Esophagus (tissue), 2 donors: ENCODE data around the gene RNF125. TPM values are rescaled to one million over a fixed set of nuclear protein-coding genes. Genes with fewer than 3 reads are reported as not detected.

ENCODE experiments used
- H3K27ac ChIP-seq, 2 donors: one replicate each; pipeline ENCODE4 v1.5.1; 2013; ENCODE audit warnings: low read depth in 2 of 2, mild to moderate bottlenecking in 2 of 2, inconsistent platforms in 1 of 2, low read length in 1 of 2, moderate library complexity in 1 of 2
- H3K27me3 ChIP-seq, 2 donors: one replicate each; pipeline ENCODE4 v1.6.1; 2013; ENCODE audit warnings: low read length in 2 of 2, control low read depth in 1 of 2, mild to moderate bottlenecking in 1 of 2; ENCODE audit not compliant: insufficient read depth in 2 of 2, control insufficient read depth in 1 of 2
- H3K36me3 ChIP-seq, 2 donors: one replicate each; pipeline ENCODE4 v1.6.1; 2013; ENCODE audit warnings: low read length in 1 of 2; ENCODE audit not compliant: control insufficient read depth in 2 of 2, insufficient read depth in 2 of 2
- H3K4me1 ChIP-seq, 2 donors: one replicate each; pipeline ENCODE4 v1.6.1; 2013; ENCODE audit warnings: low read length in 1 of 2; ENCODE audit not compliant: control insufficient read depth in 2 of 2, insufficient read depth in 2 of 2
- H3K4me3 ChIP-seq, 2 donors: one replicate each; pipeline ENCODE4 v1.5.1; 2013; ENCODE audit warnings: low read length in 2 of 2, mild to moderate bottlenecking in 2 of 2, low read depth in 1 of 2, moderate library complexity in 1 of 2
- H3K9me3 ChIP-seq, 2 donors: one replicate each; pipeline ENCODE4 v1.6.1; 2013; ENCODE audit warnings: mild to moderate bottlenecking in 2 of 2, low read depth in 1 of 2, low read length in 1 of 2, moderate library complexity in 1 of 2; ENCODE audit not compliant: control insufficient read depth in 2 of 2, insufficient read depth in 1 of 2
- WGBS, 2 donors: extraction: QIAGEN DNeasy Blood & Tissue Kit; methylation state at CpG; one replicate each; pipeline ENCODE4 v1.1.7; 2013; 5-methylcytosine and 5-hydroxymethylcytosine counted together
- polyA plus RNA-seq, 2 donors: library from polyadenylated mRNA; stranded (reverse); fragments of 200-250 nt; gene quantifications; one replicate each; pipeline ENCODE4 v1.2.3, GENCODE V29; 2013
- donor health status: healthy with polysubstance abuse.
- donor health status: Bipolar disorder and iron deficiency.

The RNF125 gene
- 1 to 10 TPM; 1.2 TPM for polyA plus RNA-seq

- Histone ChIP-seq H3K27me3 (no peaks in the 10 kb centered on the region), H3K9me3 (no peaks in the 10 kb centered on the region), H3K27ac (peak within 1 kb of the TSS; percentile 83 to 86), H3K36me3 (no peaks in the 10 kb centered on the region), H3K4me1 (no peaks in the 10 kb centered on the region), H3K4me3 (peak within 1 kb of the TSS; percentile 53 to 66)
- WGBS, 2 donors, result 1% methylated on average over 60 to 66 of the region's 66 CpGs
Observed at GRCh38 chr18:32018331-32019250, at the start of gene RNF125. RNF125 (plus strand) TSS chr18:32018825; CDS start chr18:32018864, 39 bp downstream.

- peaks cover 9 to 12% of the 10 kb centered on the region in 2 donors for H3K9me3 ChIP-seq
- no peak overlapping the region for H3K4me3 ChIP-seq
- WGBS, 2 donors, result 60 to 68% methylated on average over 3 of the region's 3 CpGs
- no peak overlapping the region for H3K27ac ChIP-seq
- no peaks in the 10 kb centered on the region for H3K27me3 ChIP-seq
- no peaks in the 10 kb centered on the region for H3K4me1 ChIP-seq
- H3K36me3 ChIP-seq, result no peaks in the 10 kb centered on the region
Observed at GRCh38 chr18:31970617-31971016, 48.0 kb upstream of the RNF125 start.

GRCh38 chr18:31973929-31974546 lies 44.6 kb upstream of the RNF125 start:
- H3K4me1 ChIP-seq, result no peaks in the 10 kb centered on the region
- H3K4me3 ChIP-seq, result no peak overlapping the region
- H3K9me3 ChIP-seq, result peaks cover 15 to 17% of the 10 kb centered on the region in 2 donors
- 93 to 95% methylated on average over 4 of the region's 4 CpGs for WGBS, 2 donors
- H3K36me3 ChIP-seq, result no peaks in the 10 kb centered on the region
- H3K27me3 ChIP-seq, result no peaks in the 10 kb centered on the region
- H3K27ac ChIP-seq, result no peak overlapping the region

- no peak overlapping the region for H3K27ac ChIP-seq
- H3K9me3 ChIP-seq, result peaks cover 13 to 17% of the 10 kb centered on the region in 2 donors
- no peaks in the 10 kb centered on the region for H3K4me1 ChIP-seq
- H3K27me3 ChIP-seq, result no peaks in the 10 kb centered on the region
- H3K4me3 ChIP-seq, result no peak overlapping the region
- H3K36me3 ChIP-seq, result no peaks in the 10 kb centered on the region
- WGBS, 2 donors, result 41 to 51% methylated on average over 3 of the region's 3 CpGs
Observed at GRCh38 chr18:31976242-31976641, 42.4 kb upstream of the RNF125 start.

GRCh38 chr18:31977270-31977872 lies 41.3 kb upstream of the RNF125 start:
- Histone ChIP-seq H3K9me3 (peaks cover 13 to 17% of the 10 kb centered on the region in 2 donors), H3K36me3 (no peaks in the 10 kb centered on the region), H3K4me3 (no peak overlapping the region), H3K27ac (no peak overlapping the region), H3K27me3 (no peaks in the 10 kb centered on the region), H3K4me1 (no peaks in the 10 kb centered on the region)
- WGBS, 2 donors, result 73 to 78% methylated on average over 9 of the region's 9 CpGs

GRCh38 chr18:31978616-31979015 lies 40.0 kb upstream of the RNF125 start:
- no peak overlapping the region for H3K27ac ChIP-seq
- no peak overlapping the region for H3K4me3 ChIP-seq
- peaks cover 10 to 15% of the 10 kb centered on the region in 2 donors for H3K9me3 ChIP-seq
- H3K4me1 ChIP-seq, result no peaks in the 10 kb centered on the region
- H3K27me3 ChIP-seq, result no peaks in the 10 kb centered on the region
- no peaks in the 10 kb centered on the region for H3K36me3 ChIP-seq
- WGBS, 2 donors, result 91 to 93% methylated on average over 5 of the region's 5 CpGs

- H3K4me3 ChIP-seq, result no peak overlapping the region
- peaks cover 4 to 9% of the 10 kb centered on the region in 2 donors for H3K9me3 ChIP-seq
- H3K36me3 ChIP-seq, result no peaks in the 10 kb centered on the region
- 80 to 90% methylated on average over 2 of the region's 2 CpGs for WGBS, 2 donors
- no peaks in the 10 kb centered on the region for H3K27me3 ChIP-seq
- no peak overlapping the region for H3K27ac ChIP-seq
- no peaks in the 10 kb centered on the region for H3K4me1 ChIP-seq
Observed at GRCh38 chr18:31979714-31980113, 38.9 kb upstream of the RNF125 start.

- no peak overlapping the region for H3K4me3 ChIP-seq
- no peak overlapping the region for H3K27ac ChIP-seq
- H3K4me1 ChIP-seq, result no peaks in the 10 kb centered on the region
- H3K36me3 ChIP-seq, result no peaks in the 10 kb centered on the region
- no peaks in the 10 kb centered on the region for H3K27me3 ChIP-seq
- peaks cover 2 to 9% of the 10 kb centered on the region in 2 donors for H3K9me3 ChIP-seq
Observed at GRCh38 chr18:31980863-31981262, 37.8 kb upstream of the RNF125 start.

GRCh38 chr18:31983020-31983419 lies 35.6 kb upstream of the RNF125 start:
- Histone ChIP-seq H3K9me3 (peaks cover 0 to 7% of the 10 kb centered on the region in 2 donors), H3K27ac (no peak overlapping the region), H3K4me3 (no peak overlapping the region), H3K27me3 (no peaks in the 10 kb centered on the region), H3K4me1 (no peaks in the 10 kb centered on the region), H3K36me3 (no peaks in the 10 kb centered on the region)
- WGBS, 2 donors, result 64 to 75% methylated on average over 3 of the region's 3 CpGs
